Panc1 (cell line): Measurements from ENCODE around the gene ALK.

Experiments
- POLR2AphosphoS5 ChIP-seq: IDR thresholded peaks from 2 replicates; pipeline ENCODE4 v1.6.1; 2012; ENCODE audit warnings: mild to moderate bottlenecking, low read depth, low read length, moderate library complexity
- SIN3A ChIP-seq: IDR thresholded peaks from 2 replicates; pipeline ENCODE4 v1.6.1; 2012; ENCODE audit warnings: low read depth, mild to moderate bottlenecking, low read length, moderate library complexity, borderline replicate concordance; ENCODE audit not compliant: insufficient read depth
- TF ChIP-seq, protein P1 (sequence below): fragments of 450-650 bp; IDR thresholded peaks from 2 replicates; pipeline ENCODE4 v1.5.1; 2017; ENCODE audit warnings: mild to moderate bottlenecking
- TF ChIP-seq, protein P2 (sequence below), 2 experiments: IDR thresholded peaks; 2 replicates each; pipeline ENCODE4 v1.6.1; 2011 to 2012; ENCODE audit warnings: low read depth in 2 of 2, control low read depth in 1 of 2, low read length in 1 of 2, mild to moderate bottlenecking in 1 of 2, moderate library complexity in 1 of 2; ENCODE audit not compliant: insufficient read depth in 1 of 2

DNA sequence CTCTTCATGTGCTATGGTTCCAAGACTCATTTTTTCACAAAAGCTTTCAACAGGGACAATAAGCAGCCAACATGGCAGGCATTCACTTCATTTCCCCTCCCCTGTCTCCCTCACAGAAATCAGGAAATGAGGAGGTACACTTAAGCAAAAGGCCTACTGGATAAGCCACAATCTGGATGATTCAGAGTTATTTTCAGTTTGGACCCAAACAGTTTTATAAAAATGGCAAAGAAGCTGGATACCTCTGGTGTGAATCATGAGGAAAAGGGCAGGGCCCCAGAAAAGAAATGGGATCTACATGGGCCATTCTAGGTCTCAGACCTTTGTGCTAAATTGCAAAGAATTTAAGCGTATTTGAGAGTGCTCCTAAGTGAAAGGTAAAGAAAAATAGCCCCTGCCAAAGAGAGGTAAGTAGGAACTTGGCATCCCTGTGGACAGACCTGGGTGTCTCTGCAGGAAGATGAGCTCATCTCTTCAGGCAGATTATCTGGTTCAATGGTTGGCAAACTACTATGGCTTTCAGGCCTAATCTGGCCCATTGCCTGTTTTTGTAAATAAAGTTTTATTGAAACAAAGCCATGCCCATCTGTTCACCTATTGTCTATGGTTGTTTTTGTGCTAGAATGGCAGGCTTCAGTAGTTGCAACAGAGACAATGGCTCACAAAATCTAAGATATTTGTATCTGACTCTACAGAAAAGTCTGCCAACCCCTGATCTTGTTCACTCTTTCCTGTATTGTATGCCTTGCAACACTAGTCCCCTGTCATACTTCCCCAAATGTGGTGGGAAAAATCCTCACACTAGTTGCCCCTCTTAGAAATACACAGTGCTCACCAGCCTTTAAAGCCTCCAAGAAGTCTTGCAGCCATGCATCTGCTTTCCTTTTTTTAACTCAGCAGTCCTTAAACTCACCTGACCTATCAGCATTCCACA is 315.0 kb downstream of the ALK start:
- TF ChIP-seq, protein P1, sequence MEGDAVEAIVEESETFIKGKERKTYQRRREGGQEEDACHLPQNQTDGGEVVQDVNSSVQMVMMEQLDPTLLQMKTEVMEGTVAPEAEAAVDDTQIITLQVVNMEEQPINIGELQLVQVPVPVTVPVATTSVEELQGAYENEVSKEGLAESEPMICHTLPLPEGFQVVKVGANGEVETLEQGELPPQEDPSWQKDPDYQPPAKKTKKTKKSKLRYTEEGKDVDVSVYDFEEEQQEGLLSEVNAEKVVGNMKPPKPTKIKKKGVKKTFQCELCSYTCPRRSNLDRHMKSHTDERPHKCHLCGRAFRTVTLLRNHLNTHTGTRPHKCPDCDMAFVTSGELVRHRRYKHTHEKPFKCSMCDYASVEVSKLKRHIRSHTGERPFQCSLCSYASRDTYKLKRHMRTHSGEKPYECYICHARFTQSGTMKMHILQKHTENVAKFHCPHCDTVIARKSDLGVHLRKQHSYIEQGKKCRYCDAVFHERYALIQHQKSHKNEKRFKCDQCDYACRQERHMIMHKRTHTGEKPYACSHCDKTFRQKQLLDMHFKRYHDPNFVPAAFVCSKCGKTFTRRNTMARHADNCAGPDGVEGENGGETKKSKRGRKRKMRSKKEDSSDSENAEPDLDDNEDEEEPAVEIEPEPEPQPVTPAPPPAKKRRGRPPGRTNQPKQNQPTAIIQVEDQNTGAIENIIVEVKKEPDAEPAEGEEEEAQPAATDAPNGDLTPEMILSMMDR = no peak
- TF ChIP-seq, protein P2, sequence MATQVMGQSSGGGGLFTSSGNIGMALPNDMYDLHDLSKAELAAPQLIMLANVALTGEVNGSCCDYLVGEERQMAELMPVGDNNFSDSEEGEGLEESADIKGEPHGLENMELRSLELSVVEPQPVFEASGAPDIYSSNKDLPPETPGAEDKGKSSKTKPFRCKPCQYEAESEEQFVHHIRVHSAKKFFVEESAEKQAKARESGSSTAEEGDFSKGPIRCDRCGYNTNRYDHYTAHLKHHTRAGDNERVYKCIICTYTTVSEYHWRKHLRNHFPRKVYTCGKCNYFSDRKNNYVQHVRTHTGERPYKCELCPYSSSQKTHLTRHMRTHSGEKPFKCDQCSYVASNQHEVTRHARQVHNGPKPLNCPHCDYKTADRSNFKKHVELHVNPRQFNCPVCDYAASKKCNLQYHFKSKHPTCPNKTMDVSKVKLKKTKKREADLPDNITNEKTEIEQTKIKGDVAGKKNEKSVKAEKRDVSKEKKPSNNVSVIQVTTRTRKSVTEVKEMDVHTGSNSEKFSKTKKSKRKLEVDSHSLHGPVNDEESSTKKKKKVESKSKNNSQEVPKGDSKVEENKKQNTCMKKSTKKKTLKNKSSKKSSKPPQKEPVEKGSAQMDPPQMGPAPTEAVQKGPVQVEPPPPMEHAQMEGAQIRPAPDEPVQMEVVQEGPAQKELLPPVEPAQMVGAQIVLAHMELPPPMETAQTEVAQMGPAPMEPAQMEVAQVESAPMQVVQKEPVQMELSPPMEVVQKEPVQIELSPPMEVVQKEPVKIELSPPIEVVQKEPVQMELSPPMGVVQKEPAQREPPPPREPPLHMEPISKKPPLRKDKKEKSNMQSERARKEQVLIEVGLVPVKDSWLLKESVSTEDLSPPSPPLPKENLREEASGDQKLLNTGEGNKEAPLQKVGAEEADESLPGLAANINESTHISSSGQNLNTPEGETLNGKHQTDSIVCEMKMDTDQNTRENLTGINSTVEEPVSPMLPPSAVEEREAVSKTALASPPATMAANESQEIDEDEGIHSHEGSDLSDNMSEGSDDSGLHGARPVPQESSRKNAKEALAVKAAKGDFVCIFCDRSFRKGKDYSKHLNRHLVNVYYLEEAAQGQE (IDR thresholded peaks at IDR 0.05; ENCODE audit: insufficient read depth in 1 of 2, low read depth in 2 of 2, low read length in 1 of 2) = no peak
- TF ChIP-seq POLR2AphosphoS5 = no peak
- no peak for TF ChIP-seq SIN3A
